Panc1 (cell line): ENCODE data around the gene GPBAR1. TPM values are rescaled to one million over a fixed set of nuclear protein-coding genes. Genes with fewer than 3 reads are reported as not detected.

Source experiments
- ATAC-seq: fragments of 200-7000 bp; cut with Tn5 transposase; 2 replicates; pipeline ENCODE4 v1.9.1; 2020; ENCODE audit warnings: mild to moderate bottlenecking, moderate library complexity
- BruUV-seq: library from RNA; stranded (reverse); fragments of 400-500 nt; replicated peaks from 2 replicates; lab custom pipeline; 2021; lab: Mats Ljungman, UMichigan
- CTCF ChIA-PET: fragments of 300-600 bp; sonication (Branson Sonifier 250); formaldehyde crosslinking; loops from one replicate; lab custom pipeline; 2022; ENCODE audit warnings: antibody characterized with exemption; lab: Charles Lee
- POLR2A ChIA-PET: fragments of 300-600 bp; sonication (Branson Sonifier 250); formaldehyde crosslinking; loops from one replicate; lab custom pipeline; 2022; ENCODE audit warnings: antibody characterized with exemption; lab: Charles Lee
- DNase-seq: peaks from one replicate; pipeline ENCODE4 v3.0.0-alpha.2; 2010; ENCODE audit warnings: low read depth, low spot score
- H3K27ac ChIP-seq: 2 replicates; pipeline ENCODE4 v1.5.1; 2011; ENCODE audit warnings: mild to moderate bottlenecking, low read length, inconsistent platforms
- H3K27me3 ChIP-seq: fragments of 200-500 bp; sonication (Bioruptor generic); 2 replicates; pipeline ENCODE4 v1.6.0; 2014; ENCODE audit warnings: low read length, inconsistent platforms; ENCODE audit not compliant: control insufficient read depth, insufficient read depth
- H3K36me3 ChIP-seq: fragments of 200-500 bp; sonication (Bioruptor generic); 2 replicates; pipeline ENCODE4 v1.5.1; 2014; ENCODE audit warnings: inconsistent platforms, mild to moderate bottlenecking, low read length, moderate library complexity; ENCODE audit not compliant: control insufficient read depth, insufficient read depth
- H3K4me1 ChIP-seq: 2 replicates; pipeline ENCODE4 v1.5.1; 2011; ENCODE audit warnings: inconsistent platforms, mild to moderate bottlenecking, low read length, moderate library complexity; ENCODE audit not compliant: control insufficient read depth, insufficient read depth
- H3K4me3 ChIP-seq, 2 experiments: 2 replicates each; pipeline ENCODE4 v1.5.1; 2011 to 2012; ENCODE audit warnings: low read depth in 2 of 2, low read length in 2 of 2, mild to moderate bottlenecking in 2 of 2, inconsistent platforms in 1 of 2, moderate library complexity in 1 of 2
- H3K9me3 ChIP-seq: fragments of 200-500 bp; sonication (Bioruptor generic); 2 replicates; pipeline ENCODE4 v1.5.1; 2014; ENCODE audit warnings: low read depth, mild to moderate bottlenecking, inconsistent platforms, low read length, moderate library complexity; ENCODE audit not compliant: control insufficient read depth, insufficient read depth
- CTCF ChIP-seq: fragments of 450-650 bp; IDR thresholded peaks from 2 replicates; pipeline ENCODE4 v1.5.1; 2017; ENCODE audit warnings: mild to moderate bottlenecking
- POLR2AphosphoS5 ChIP-seq: IDR thresholded peaks from 2 replicates; pipeline ENCODE4 v1.6.1; 2012; ENCODE audit warnings: mild to moderate bottlenecking, low read depth, low read length, moderate library complexity
- REST ChIP-seq, 2 experiments: IDR thresholded peaks; 2 replicates each; pipeline ENCODE4 v1.6.1; 2011 to 2012; ENCODE audit warnings: low read depth in 2 of 2, control low read depth in 1 of 2, low read length in 1 of 2, mild to moderate bottlenecking in 1 of 2, moderate library complexity in 1 of 2; ENCODE audit not compliant: insufficient read depth in 1 of 2
- SIN3A ChIP-seq: IDR thresholded peaks from 2 replicates; pipeline ENCODE4 v1.6.1; 2012; ENCODE audit warnings: low read depth, mild to moderate bottlenecking, low read length, moderate library complexity, borderline replicate concordance; ENCODE audit not compliant: insufficient read depth
- TCF7L2 ChIP-seq: IDR thresholded peaks from 2 replicates; pipeline ENCODE4 v1.6.1; 2011; ENCODE audit warnings: mild to moderate bottlenecking, low read depth, low read length, inconsistent platforms
- in situ Hi-C: cut with HindIII; loops from 2 replicates; pipeline ENCODE4 v1.10.0; 2016; ENCODE audit warnings: low sequenced_read_pairs, low pct_unique_long_range_greater_than_20kb
- intact Hi-C: fragments of 100-400 bp; cut with micrococcal nuclease; formaldehyde crosslinking; loops from one replicate; pipeline ENCODE4 v1.10.0; 2022; ENCODE audit not compliant: unreplicated experiment
- total RNA-seq: library from RNA; stranded (reverse); gene quantifications from one replicate; pipeline ENCODE4 v1.2.1, GENCODE V29; 2021; ENCODE audit not compliant: unreplicated experiment

Gene GPBAR1
- total RNA-seq, 1 experiment from 2014 or later = 0.18 TPM

- TF ChIP-seq POLR2AphosphoS5 = no peak
- no peak for TF ChIP-seq TCF7L2
- no peak for TF ChIP-seq SIN3A
- no peak for TF ChIP-seq REST (IDR thresholded peaks at IDR 0.05; ENCODE audit: insufficient read depth in 1 of 2, low read depth in 2 of 2, low read length in 1 of 2)
- no peak for TF ChIP-seq CTCF
- POLR2A ChIA-PET = no interaction called here
- Histone ChIP-seq H3K27me3 (no peaks in the 10 kb centered on the region), H3K9me3 (no peaks in the 10 kb centered on the region), H3K27ac (no peak overlapping the region), H3K36me3 (peaks cover 2% of the 10 kb centered on the region), H3K4me1 (no peaks in the 10 kb centered on the region; the same call in 1 of the 2 replicates), H3K4me3 (no peak overlapping the region)
- in situ Hi-C loops (no loop called here), intact Hi-C loops (no loop called here)
- CTCF ChIA-PET = no interaction called here
- no TSS peak for BruUV-seq
- no peak for ATAC-seq
- DNase-seq = no peak
Observed at GRCh38 chr2:218280260-218280870, 19.6 kb downstream of the GPBAR1 start.

- CTCF ChIA-PET = no interaction called here
- Histone ChIP-seq H3K36me3 (peaks cover 2% of the 10 kb centered on the region), H3K4me3 (no peak overlapping the region), H3K9me3 (no peaks in the 10 kb centered on the region), H3K27ac (no peak overlapping the region), H3K4me1 (peaks cover 5% of the 10 kb centered on the region), H3K27me3 (no peaks in the 10 kb centered on the region)
- ATAC-seq = no peak
- POLR2A ChIA-PET = no interaction called here
- intact Hi-C loops = no loop called here
- BruUV-seq = no TSS peak
- in situ Hi-C loops = no loop called here
- no peak for TF ChIP-seq TCF7L2
- TF ChIP-seq POLR2AphosphoS5 = no peak
- TF ChIP-seq CTCF = no peak
- TF ChIP-seq REST (IDR thresholded peaks at IDR 0.05; ENCODE audit: insufficient read depth in 1 of 2, low read depth in 2 of 2, low read length in 1 of 2) = no peak
- TF ChIP-seq SIN3A = no peak
- DNase-seq = no peak
Observed at GRCh38 chr2:218281449-218281848, 20.6 kb downstream of the GPBAR1 start.
